ENCODE data around the gene MAEA. TPM values are rescaled to one million over a fixed set of nuclear protein-coding genes. Genes with fewer than 3 reads are reported as not detected.

Gene MAEA
- total and polyA plus RNA-seq, 2 of the 8 experiments (the other 6 are each of a cell fraction or from before 2014, with no cell fraction given) = 75.8 to 133 TPM

- TF ChIP-seq SIN3A (conservative IDR thresholded peaks at IDR 0.05 in 1 of 2, IDR thresholded peaks at IDR 0.05 in 1 of 2; ENCODE audit: low read depth in 1 of 2, low read length in 2 of 2) (no peak), EZH2 (IDR thresholded peaks at IDR 0.05; ENCODE audit: low read depth, low read length, severe bottlenecking) (no peak), MAX (IDR thresholded peaks at IDR 0.05) (no peak)
Observed at GRCh38 chr4:1252928-1253492, 36.7 kb upstream of the MAEA start (continued).

Data from H1 (cell line).